HEK293T (cell line): ENCODE results near the gene BOLA2B.

Experiments used
- CTCF ChIA-PET: fragments of 350-600 bp; formaldehyde crosslinking; extraction: SDS; loops from one replicate; lab custom pipeline; 2021; ENCODE audit warnings: antibody characterized with exemption, inconsistent platforms; lab: Yijun Ruan, JAX
- POLR2A ChIA-PET: fragments of 350-600 bp; formaldehyde crosslinking; extraction: SDS; loops from one replicate; lab custom pipeline; 2020; ENCODE audit warnings: antibody characterized with exemption, inconsistent platforms; lab: Yijun Ruan, JAX
- DNase-seq: peaks from one replicate; pipeline ENCODE4 v3.0.0; 2012; ENCODE audit warnings: mixed read lengths; ENCODE audit errors: extremely low spot score
- CTBP1 ChIP-seq: fragments of 450-650 bp; IDR thresholded peaks from 2 replicates; pipeline ENCODE4 v1.6.1; 2016; ENCODE audit warnings: borderline replicate concordance
- ELF4 ChIP-seq: fragments of 450-650 bp; IDR thresholded peaks from 2 replicates; pipeline ENCODE4 v1.6.1; 2017; ENCODE audit warnings: antibody characterized with exemption
- FOXA1 ChIP-seq: fragments of 450-650 bp; IDR thresholded peaks from 2 replicates; pipeline ENCODE4 v1.6.1; 2016; ENCODE audit warnings: mild to moderate bottlenecking
- FOXM1 ChIP-seq: fragments of 450-650 bp; IDR thresholded peaks from 2 replicates; pipeline ENCODE4 v1.6.1; 2017; ENCODE audit warnings: mild to moderate bottlenecking, borderline replicate concordance
- LEF1 ChIP-seq: fragments of 450-650 bp; IDR thresholded peaks from 2 replicates; pipeline ENCODE4 v1.6.1; 2017; ENCODE audit warnings: mild to moderate bottlenecking, borderline replicate concordance
- SUZ12 ChIP-seq: fragments of 450-650 bp; IDR thresholded peaks from 2 replicates; pipeline ENCODE4 v1.6.1; 2016; ENCODE audit warnings: mild to moderate bottlenecking
- TARDBP ChIP-seq: fragments of 450-650 bp; IDR thresholded peaks from 2 replicates; pipeline ENCODE4 v1.6.1; 2016

The BOLA2B gene

GRCh38 chr16:30143347-30143702 lies 50.1 kb downstream of the BOLA2B start:
- DNase-seq = no peak
- no peak for TF ChIP-seq FOXA1
- TF ChIP-seq SUZ12 = no peak
- no peak for TF ChIP-seq FOXM1
- TF ChIP-seq LEF1 = no peak
- no peak for TF ChIP-seq TARDBP
- no peak for TF ChIP-seq ELF4
- no peak for TF ChIP-seq CTBP1
- POLR2A ChIA-PET = interaction anchor here (0.8 to 1.0 kb wide), 3 partner anchors 40 to 78 kb away, joined by 4 to 6 read pairs (median 5); partner anchors contain the start of genes ALDOA and CORO1A
- CTCF ChIA-PET = interaction anchor here (1.5 kb wide), 1 partner anchor 31 kb away, joined by 4 read pairs; no protein-coding TSS in a partner anchor
